ENCODE results near the gene FANCI. TPM values are rescaled to one million over a fixed set of nuclear protein-coding genes. Genes with fewer than 3 reads are reported as not detected.

The FANCI gene
- total RNA-seq, 1 experiment from 2014 or later = 112 TPM

- Histone ChIP-seq H3K9me2 (ENCODE audit: insufficient read depth) (no peaks in the 10 kb centered on the region), H3K4me3 (replicated peaks in 1 of 2; ENCODE audit: low read depth in 1 of 2, low read length in 2 of 2) (no peak overlapping the region), H3K79me2 (ENCODE audit: insufficient read depth, low read length) (peaks cover 63% of the 10 kb centered on the region), H3K9me3 (ENCODE audit: control insufficient read depth in 1 of 2, insufficient read depth in 1 of 2, low read depth in 1 of 2, low read length in 2 of 2) (no peaks in the 10 kb centered on the region), H3K36me3 (ENCODE audit: control insufficient read depth in 1 of 2, insufficient read depth in 2 of 2, low read length in 2 of 2) (peaks cover 75 to 90% of the 10 kb centered on the region in 2 experiments), H3K27ac (ENCODE audit: low read depth, low read length) (no peak overlapping the region), H4K20me1 (ENCODE audit: insufficient read depth) (peaks cover 8% of the 10 kb centered on the region; the same call in 1 of the 2 replicates), H3K9ac (ENCODE audit: low read length) (no peak overlapping the region), H3K4me2 (ENCODE audit: low read length) (no peak overlapping the region), H2AFZ (ENCODE audit: low read depth, low read length, poor library complexity, severe bottlenecking) (no peak overlapping the region), H3K4me1 (ENCODE audit: control insufficient read depth in 1 of 2, insufficient read depth in 2 of 2, low read length in 2 of 2) (no peaks in the 10 kb centered on the region), H3K27me3 (ENCODE audit: insufficient read depth, low read length) (no peaks in the 10 kb centered on the region)
- BruUV-seq (replicated peaks) = no TSS peak
- ChIA-PET RAD21 (ENCODE audit: low non-redundant PET in 1 of 2, low total read pairs in 2 of 2, uncharacterized antibody in 2 of 2, unreplicated experiment in 2 of 2) (no interaction called here), CTCF (interaction anchor here (1.3 kb wide), 1 partner anchor 32 kb away, joined by 4 read pairs; no protein-coding TSS in a partner anchor), POLR2A (no interaction called here)
- ATAC-seq (no peak), DNase-seq (ENCODE audit: low read depth, low spot score) (no peak)
- intact Hi-C loops (cut with micrococcal nuclease) = no loop called here
- TF ChIP-seq ATF3 (IDR thresholded peaks at IDR 0.05) (no peak), REST (IDR thresholded peaks at IDR 0.05; ENCODE audit: low read depth) (no peak), ZBTB33 (IDR thresholded peaks at IDR 0.05; ENCODE audit: extremely low read depth, insufficient replicate concordance, low read length) (no peak), POLR2AphosphoS5 (IDR thresholded peaks at IDR 0.05; ENCODE audit: low read depth, low read length) (no peak), SP1 (IDR thresholded peaks at IDR 0.05; ENCODE audit: low read depth) (no peak), ZFX (IDR thresholded peaks at IDR 0.05) (no peak), EGR1 (IDR thresholded peaks at IDR 0.05; ENCODE audit: low read depth) (no peak), SIN3A (IDR thresholded peaks at IDR 0.05; ENCODE audit: low read depth) (no peak), CTCF (IDR thresholded peaks at IDR 0.05 in 2 of 3, conservative IDR thresholded peaks at IDR 0.05 in 1 of 3; ENCODE audit: borderline replicate concordance in 1 of 3, insufficient read depth in 1 of 3, low read depth in 2 of 3, low read length in 2 of 3) (no peak), YY1 (IDR thresholded peaks at IDR 0.05; ENCODE audit: extremely low read depth, insufficient replicate concordance, low read depth, low read length) (no peak), SRF (IDR thresholded peaks at IDR 0.05; ENCODE audit: low read depth) (no peak), ELF1 (IDR thresholded peaks at IDR 0.05; ENCODE audit: borderline replicate concordance, low read depth) (no peak), ZNF274 (IDR thresholded peaks at IDR 0.05; ENCODE audit: low read depth, low read length) (no peak), EZH2 (IDR thresholded peaks at IDR 0.05) (no peak), MAX (IDR thresholded peaks at IDR 0.05) (no peak), POLR2A (IDR thresholded peaks at IDR 0.05; ENCODE audit: borderline replicate concordance, extremely low read depth, insufficient read depth, insufficient read length) (no peak), JUND (IDR thresholded peaks at IDR 0.05) (no peak)
Observed at GRCh38 chr15:89327113-89327512, 83.3 kb downstream of the FANCI start.
